ENCODE data around the gene ZBTB46.

DNA sequence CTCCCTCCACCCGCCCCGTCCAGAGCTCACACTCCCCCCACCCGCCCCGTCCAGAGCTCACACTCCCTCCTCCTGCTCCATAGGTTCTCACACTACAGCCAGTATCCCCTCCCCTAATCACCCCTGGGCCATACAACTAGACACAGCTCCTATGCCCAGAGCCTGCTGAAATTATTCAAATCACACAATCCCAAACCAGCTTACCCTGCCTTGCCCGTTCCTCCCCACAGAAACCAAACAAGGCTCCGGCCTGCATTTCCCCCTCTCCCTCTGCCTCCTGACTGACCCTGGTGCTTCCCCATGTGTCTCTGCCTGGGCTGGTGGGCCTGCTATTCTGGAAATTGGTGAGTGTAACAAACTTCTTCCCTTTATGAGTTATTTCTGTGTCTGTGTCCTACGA lies 72.9 kb downstream of the ZBTB46 start:
- TF ChIP-seq, protein P1, sequence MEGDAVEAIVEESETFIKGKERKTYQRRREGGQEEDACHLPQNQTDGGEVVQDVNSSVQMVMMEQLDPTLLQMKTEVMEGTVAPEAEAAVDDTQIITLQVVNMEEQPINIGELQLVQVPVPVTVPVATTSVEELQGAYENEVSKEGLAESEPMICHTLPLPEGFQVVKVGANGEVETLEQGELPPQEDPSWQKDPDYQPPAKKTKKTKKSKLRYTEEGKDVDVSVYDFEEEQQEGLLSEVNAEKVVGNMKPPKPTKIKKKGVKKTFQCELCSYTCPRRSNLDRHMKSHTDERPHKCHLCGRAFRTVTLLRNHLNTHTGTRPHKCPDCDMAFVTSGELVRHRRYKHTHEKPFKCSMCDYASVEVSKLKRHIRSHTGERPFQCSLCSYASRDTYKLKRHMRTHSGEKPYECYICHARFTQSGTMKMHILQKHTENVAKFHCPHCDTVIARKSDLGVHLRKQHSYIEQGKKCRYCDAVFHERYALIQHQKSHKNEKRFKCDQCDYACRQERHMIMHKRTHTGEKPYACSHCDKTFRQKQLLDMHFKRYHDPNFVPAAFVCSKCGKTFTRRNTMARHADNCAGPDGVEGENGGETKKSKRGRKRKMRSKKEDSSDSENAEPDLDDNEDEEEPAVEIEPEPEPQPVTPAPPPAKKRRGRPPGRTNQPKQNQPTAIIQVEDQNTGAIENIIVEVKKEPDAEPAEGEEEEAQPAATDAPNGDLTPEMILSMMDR (IDR thresholded peaks at IDR 0.05), result no peak
- TF ChIP-seq ZFX (IDR thresholded peaks at IDR 0.05; ENCODE audit: borderline replicate concordance), result no peak

Data from 22Rv1 (cell line).